Activated T-helper 17 cell treated with anti-CD3 and anti-CD28 coated beads, Interleukin-2, amount 50 U/mL, for 72 hours (primary cell): ENCODE results near the gene RPL36A. TPM values are rescaled to one million over a fixed set of nuclear protein-coding genes. Genes with fewer than 3 reads are reported as not detected.

ENCODE experiments used
- ATAC-seq: fragments of 150-1000 bp; cut with Tn5 transposase; replicated peaks from 2 replicates; pipeline ENCODE4 v1.10.0; 2021; ENCODE audit warnings: mild to moderate bottlenecking, moderate library complexity
- H3K27ac Mint-ChIP-seq: one replicate; pipeline ENCODE4 v1.8.0; 2022; ENCODE audit warnings: mixed read lengths
- H3K27me3 Mint-ChIP-seq: one replicate; pipeline ENCODE4 v1.8.0; 2022; ENCODE audit warnings: mixed read lengths
- H3K36me3 Mint-ChIP-seq: one replicate; pipeline ENCODE4 v1.8.0; 2022; ENCODE audit warnings: low read depth, mild to moderate bottlenecking, mixed read lengths
- H3K4me1 Mint-ChIP-seq: one replicate; pipeline ENCODE4 v1.8.0; 2022; ENCODE audit warnings: mixed read lengths
- H3K4me3 Mint-ChIP-seq: one replicate; pipeline ENCODE4 v1.8.0; 2022; ENCODE audit warnings: mild to moderate bottlenecking, mixed read lengths
- H3K9me3 Mint-ChIP-seq: one replicate; pipeline ENCODE4 v1.8.0; 2022; ENCODE audit warnings: mixed read lengths
- total RNA-seq, 2 donors: library from RNA; stranded (reverse); gene quantifications; one replicate each; pipeline ENCODE4 v1.2.3, GENCODE V29; 2022

The RPL36A gene
- 100 to 1,000 TPM; 197 to 307 TPM for total RNA-seq

DNA sequence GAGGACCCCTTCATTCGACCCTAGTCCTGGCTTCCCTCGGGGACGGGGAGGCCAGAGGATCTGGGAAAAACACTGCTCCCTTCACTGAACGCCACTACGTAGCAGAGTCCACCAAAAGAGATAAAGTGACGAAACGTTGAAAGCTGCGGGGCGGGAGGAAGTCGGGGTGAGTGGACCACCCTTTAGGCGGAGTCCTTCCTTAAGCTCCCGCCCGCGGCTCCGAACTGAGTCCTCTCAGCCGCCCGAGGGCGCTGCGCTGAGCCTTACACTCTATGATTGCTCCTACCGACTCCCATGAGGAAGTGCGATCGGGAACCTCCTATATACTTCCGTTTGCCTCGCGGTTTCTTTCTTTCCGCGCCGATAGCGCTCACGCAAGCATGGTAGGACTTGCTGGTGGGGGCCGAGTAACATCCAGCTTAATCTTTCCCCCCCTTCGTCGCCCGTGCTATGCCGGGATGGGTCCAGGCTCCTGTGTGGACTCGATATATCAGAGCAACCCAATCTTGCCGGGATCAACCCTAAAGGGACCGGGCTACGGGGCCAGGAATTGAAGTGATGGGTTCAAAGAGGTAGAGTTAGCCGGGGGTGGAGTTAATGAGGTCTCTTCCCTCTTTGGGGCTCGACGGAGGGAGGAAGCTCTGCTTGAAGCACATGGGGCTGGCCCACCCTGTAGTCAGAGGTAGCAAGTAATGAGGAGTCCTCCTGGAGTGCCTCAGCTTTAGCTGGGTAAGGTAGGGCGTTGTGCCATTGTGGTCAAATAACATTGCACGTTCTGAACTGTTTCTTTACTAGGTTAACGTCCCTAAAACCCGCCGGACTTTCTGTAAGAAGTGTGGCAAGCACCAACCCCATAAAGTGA is at the start of gene RPL36A:
Gene RPL36A (plus strand): TSS at position 348 of the 862 bp plus-strand sequence. CDS start 33 bp downstream, at position 381.
- Mint-ChIP-seq H3K4me3 (peak within 1 kb of the TSS; percentile 95), H3K27me3 (no peaks in the 10 kb centered on the region), H3K4me1 (peaks cover 4% of the 10 kb centered on the region), H3K9me3 (no peaks in the 10 kb centered on the region), H3K27ac (peak within 1 kb of the TSS; percentile 94), H3K36me3 (peaks cover 52% of the 10 kb centered on the region)
- peak; percentile 97 for ATAC-seq

DNA sequence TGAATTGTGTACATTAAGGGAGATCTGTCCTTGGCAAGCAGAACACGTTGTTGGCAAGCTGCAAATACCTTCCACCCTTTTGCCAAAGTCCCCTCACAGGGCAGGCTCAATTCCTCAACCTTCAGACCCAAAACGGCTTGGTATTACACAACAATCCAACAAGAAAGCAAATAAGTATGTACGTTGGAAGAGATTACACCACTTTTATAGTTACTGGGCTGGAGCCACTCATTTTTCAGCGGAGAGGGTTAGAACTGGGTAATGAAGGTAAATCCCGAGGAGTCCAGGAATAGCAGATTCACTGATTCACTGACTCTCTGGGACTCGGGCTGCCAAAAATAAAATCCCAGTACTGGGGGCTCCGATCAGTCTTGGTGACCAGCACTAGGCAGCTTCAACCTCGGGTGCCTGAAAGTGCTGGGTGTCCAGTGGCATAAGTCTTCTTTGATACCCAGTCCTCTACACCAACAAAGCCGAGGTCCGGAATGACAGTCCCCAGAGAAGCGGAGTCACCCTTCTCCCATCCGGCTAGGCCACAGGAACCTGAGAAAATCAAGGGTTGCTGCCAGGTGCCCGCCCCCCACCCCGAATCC is 42.9 kb upstream of the RPL36A start:
- H3K27me3 Mint-ChIP-seq, result no peaks in the 10 kb centered on the region
- H3K27ac Mint-ChIP-seq, result peak overlapping the region; percentile 87
- ATAC-seq, result no peak
- no peaks in the 10 kb centered on the region for H3K9me3 Mint-ChIP-seq
- peak overlapping the region; percentile 87 for H3K4me3 Mint-ChIP-seq
- no peaks in the 10 kb centered on the region for H3K4me1 Mint-ChIP-seq
- H3K36me3 Mint-ChIP-seq, result peaks cover 41% of the 10 kb centered on the region

DNA sequence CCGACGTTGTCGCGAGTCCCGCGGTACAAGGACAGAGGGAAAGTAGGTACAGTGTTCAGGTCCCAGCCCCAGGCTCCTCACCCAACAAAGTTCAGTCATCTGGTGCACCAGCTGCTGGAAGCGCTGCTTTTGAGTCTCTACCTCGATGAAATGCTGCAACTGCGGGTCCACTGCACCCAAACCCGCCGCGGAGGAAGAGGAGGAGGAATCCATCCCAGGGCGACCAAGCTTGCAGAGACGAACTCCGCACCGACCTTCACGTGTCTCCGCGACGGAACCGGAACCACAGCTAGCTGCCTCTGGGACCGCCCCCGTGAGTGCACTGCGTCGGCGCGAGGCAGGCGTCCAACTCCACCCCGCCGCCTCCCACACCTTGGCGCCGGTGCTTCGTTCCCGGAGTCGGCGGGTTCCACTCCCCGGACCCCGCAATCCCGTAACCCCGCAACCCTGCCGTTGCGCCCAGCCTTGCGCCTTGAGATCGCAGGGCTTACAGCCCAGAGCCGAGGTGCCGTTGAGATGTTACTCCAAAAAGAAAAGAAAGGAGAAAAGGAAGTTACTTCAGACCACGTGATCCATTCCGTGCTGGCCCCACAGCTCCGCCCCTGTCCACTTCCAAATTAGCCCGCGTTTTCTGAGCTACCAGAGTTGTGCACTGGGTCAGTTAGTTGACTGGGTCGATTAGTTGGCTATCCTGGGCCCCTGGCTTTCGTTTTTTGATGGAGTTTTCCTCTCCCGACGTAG is 42.2 kb upstream of the RPL36A start, which contains the start of gene TIMM8A:
Gene TIMM8A (minus strand): TSS at position 291 of the 741 bp plus-strand sequence. CDS start 78 bp downstream, at position 213.
- Mint-ChIP-seq H3K36me3 (peaks cover 38% of the 10 kb centered on the region), H3K9me3 (no peaks in the 10 kb centered on the region), H3K4me1 (no peaks in the 10 kb centered on the region), H3K27ac (peak within 1 kb of the TSS; percentile 87), H3K4me3 (peak within 1 kb of the TSS; percentile 87), H3K27me3 (no peaks in the 10 kb centered on the region)
- ATAC-seq, result peak; percentile 99

DNA sequence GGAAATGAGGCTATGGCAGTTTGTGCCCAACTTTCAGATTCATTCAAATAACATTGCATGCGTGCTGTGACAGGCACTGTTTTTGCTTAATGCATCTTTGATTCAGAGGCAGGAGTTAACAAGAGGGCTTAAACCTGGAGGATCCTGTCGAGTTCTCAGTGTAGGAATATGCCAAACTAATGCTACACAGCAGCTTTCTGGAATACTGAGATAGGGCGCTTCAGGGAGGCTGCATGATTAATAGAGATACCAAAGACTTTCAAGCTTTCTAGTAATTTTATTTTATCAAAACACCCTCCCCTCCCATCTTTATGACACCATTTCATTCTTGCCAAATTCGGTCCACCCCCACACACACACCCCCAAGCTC is 41.6 kb upstream of the RPL36A start:
- Mint-ChIP-seq H3K36me3 (peaks cover 32% of the 10 kb centered on the region), H3K4me3 (peak overlapping the region; percentile 87), H3K27me3 (no peaks in the 10 kb centered on the region), H3K9me3 (no peaks in the 10 kb centered on the region), H3K27ac (peak overlapping the region; percentile 87), H3K4me1 (no peaks in the 10 kb centered on the region)
- ATAC-seq, result no peak

GRCh38 chrX:101357166-101357795 is 33.5 kb upstream of the RPL36A start:
- Mint-ChIP-seq H3K27ac (no peak overlapping the region), H3K9me3 (no peaks in the 10 kb centered on the region), H3K27me3 (no peaks in the 10 kb centered on the region), H3K36me3 (no peaks in the 10 kb centered on the region), H3K4me3 (no peak overlapping the region), H3K4me1 (no peaks in the 10 kb centered on the region)
- ATAC-seq, result no peak

GRCh38 chrX:101359966-101360365 is 30.8 kb upstream of the RPL36A start:
- Mint-ChIP-seq H3K9me3 (no peaks in the 10 kb centered on the region), H3K27me3 (no peaks in the 10 kb centered on the region), H3K4me3 (no peak overlapping the region), H3K4me1 (no peaks in the 10 kb centered on the region), H3K36me3 (no peaks in the 10 kb centered on the region), H3K27ac (no peak overlapping the region)
- no peak for ATAC-seq

- no peak overlapping the region for H3K27ac Mint-ChIP-seq
- no peak overlapping the region for H3K4me3 Mint-ChIP-seq
- no peaks in the 10 kb centered on the region for H3K27me3 Mint-ChIP-seq
- H3K36me3 Mint-ChIP-seq, result no peaks in the 10 kb centered on the region
- H3K4me1 Mint-ChIP-seq, result no peaks in the 10 kb centered on the region
- ATAC-seq, result no peak
- no peaks in the 10 kb centered on the region for H3K9me3 Mint-ChIP-seq
Observed at GRCh38 chrX:101360390-101360789, 30.4 kb upstream of the RPL36A start.

DNA sequence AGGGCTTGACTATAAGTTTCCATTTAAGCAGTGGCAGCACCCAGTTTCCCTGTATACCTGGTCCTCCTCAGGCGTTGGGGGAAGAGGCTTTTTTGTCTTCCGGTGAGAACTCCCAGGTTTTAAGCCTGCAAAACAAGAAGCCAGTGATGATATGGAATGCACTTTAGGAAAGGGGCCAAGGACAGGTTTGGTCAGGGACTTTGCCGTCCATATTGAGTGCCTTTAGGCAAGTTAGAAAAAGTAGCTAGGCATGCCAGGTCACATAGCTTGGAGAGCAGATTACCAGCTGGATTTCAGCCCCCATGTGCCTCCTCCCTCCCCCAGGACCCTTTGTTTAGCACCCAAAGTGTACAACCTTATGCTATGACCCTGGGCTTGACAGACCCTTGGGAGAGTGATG is 28.7 kb upstream of the RPL36A start:
- Mint-ChIP-seq H3K9me3 (no peaks in the 10 kb centered on the region), H3K36me3 (no peaks in the 10 kb centered on the region), H3K4me1 (no peaks in the 10 kb centered on the region), H3K4me3 (no peak overlapping the region), H3K27ac (no peak overlapping the region), H3K27me3 (no peaks in the 10 kb centered on the region)
- no peak for ATAC-seq

- no peak overlapping the region for H3K4me3 Mint-ChIP-seq
- no peaks in the 10 kb centered on the region for H3K4me1 Mint-ChIP-seq
- no peaks in the 10 kb centered on the region for H3K9me3 Mint-ChIP-seq
- no peaks in the 10 kb centered on the region for H3K27me3 Mint-ChIP-seq
- no peak for ATAC-seq
- no peaks in the 10 kb centered on the region for H3K36me3 Mint-ChIP-seq
- H3K27ac Mint-ChIP-seq, result no peak overlapping the region
Observed at GRCh38 chrX:101362757-101363156, 28.1 kb upstream of the RPL36A start.

- H3K4me1 Mint-ChIP-seq, result no peaks in the 10 kb centered on the region
- H3K9me3 Mint-ChIP-seq, result no peaks in the 10 kb centered on the region
- H3K27ac Mint-ChIP-seq, result no peak overlapping the region
Observed at GRCh38 chrX:101365301-101365795, 25.5 kb upstream of the RPL36A start.

DNA sequence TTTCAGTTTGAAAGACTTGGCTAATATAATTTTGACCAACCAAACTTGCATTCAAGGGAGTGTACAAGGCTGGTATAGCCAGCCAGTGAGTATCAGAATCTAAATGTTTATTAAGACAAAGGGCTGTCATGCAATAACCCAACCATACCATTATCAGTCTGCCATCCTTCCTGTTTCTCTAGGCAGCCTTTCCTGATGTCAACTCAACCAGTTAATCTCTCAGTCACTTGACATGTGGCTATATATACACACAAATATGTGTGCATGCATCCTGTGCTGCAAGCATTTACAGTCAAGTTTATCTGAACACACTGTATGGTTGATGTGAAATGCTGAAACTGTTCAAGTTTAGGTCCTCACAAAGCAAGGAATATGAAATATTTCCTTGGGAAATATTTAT is 22.0 kb upstream of the RPL36A start:
- no peaks in the 10 kb centered on the region for H3K9me3 Mint-ChIP-seq
- no peak overlapping the region for H3K4me3 Mint-ChIP-seq
- H3K27me3 Mint-ChIP-seq, result no peaks in the 10 kb centered on the region
- H3K27ac Mint-ChIP-seq, result no peak overlapping the region
- ATAC-seq, result no peak
- H3K36me3 Mint-ChIP-seq, result no peaks in the 10 kb centered on the region
- H3K4me1 Mint-ChIP-seq, result no peaks in the 10 kb centered on the region

More at GRCh38 chrX:101365301-101365795, 25.5 kb upstream of the RPL36A start:
- no peak for ATAC-seq
- H3K27me3 Mint-ChIP-seq, result no peaks in the 10 kb centered on the region
- no peak overlapping the region for H3K4me3 Mint-ChIP-seq
- H3K36me3 Mint-ChIP-seq, result no peaks in the 10 kb centered on the region

GRCh38 chrX:101369687-101370086 is 21.1 kb upstream of the RPL36A start:
- no peaks in the 10 kb centered on the region for H3K27me3 Mint-ChIP-seq
- no peak overlapping the region for H3K27ac Mint-ChIP-seq
- H3K4me1 Mint-ChIP-seq, result no peaks in the 10 kb centered on the region
- no peaks in the 10 kb centered on the region for H3K36me3 Mint-ChIP-seq
- no peak overlapping the region for H3K4me3 Mint-ChIP-seq
- no peak for ATAC-seq
- H3K9me3 Mint-ChIP-seq, result no peaks in the 10 kb centered on the region

DNA sequence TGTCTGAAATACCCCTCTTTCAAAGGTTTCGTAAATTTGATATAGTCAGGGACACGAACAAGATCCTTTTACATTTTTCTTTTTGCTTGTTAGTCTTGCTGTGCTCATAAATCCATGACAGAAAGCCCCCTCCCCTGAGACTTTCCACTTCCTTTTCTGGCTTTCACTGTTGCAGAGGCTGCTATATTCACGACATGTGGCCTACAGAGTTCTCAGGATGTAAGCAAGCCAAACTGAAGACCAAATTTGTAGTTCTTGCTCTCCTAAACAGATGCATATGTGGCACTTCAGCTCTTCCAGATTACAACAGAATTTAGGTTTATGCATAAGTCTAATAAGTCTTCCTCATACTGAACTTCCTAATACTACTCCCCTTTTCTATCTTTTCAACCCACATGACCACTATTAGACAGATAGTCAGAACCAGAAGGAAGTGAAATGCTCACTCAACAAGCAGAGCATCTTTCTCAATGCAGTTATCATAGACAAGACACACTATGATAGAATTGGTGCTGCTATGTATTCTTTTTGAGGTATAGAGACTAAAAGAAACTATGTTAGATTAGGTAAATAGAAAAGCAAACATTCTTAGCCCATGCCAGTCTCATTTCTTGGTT is 19.8 kb upstream of the RPL36A start:
- Mint-ChIP-seq H3K27me3 (no peaks in the 10 kb centered on the region), H3K4me1 (no peaks in the 10 kb centered on the region), H3K36me3 (no peaks in the 10 kb centered on the region), H3K9me3 (no peaks in the 10 kb centered on the region), H3K27ac (no peak overlapping the region), H3K4me3 (no peak overlapping the region)
- ATAC-seq, result no peak

DNA sequence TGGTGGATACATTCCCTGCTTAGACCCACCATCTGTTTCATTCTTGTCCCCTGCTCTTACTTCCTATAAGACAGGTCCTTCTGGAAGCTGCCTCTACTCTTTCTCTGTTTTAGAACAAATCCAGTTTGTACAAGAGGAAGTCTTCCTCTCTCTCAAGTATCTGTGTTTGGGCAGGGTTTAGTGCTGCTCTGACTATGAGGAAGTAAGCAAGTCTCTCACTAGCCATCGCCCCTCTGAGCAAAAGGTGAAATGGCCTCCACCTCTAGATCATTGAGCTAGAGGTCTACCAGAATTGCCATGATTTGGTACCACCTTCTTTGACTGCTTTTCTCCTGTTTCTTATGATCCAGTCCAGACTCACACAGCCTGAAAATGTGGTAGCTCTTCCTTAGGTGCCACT is 13.3 kb upstream of the RPL36A start:
- no peaks in the 10 kb centered on the region for H3K27me3 Mint-ChIP-seq
- no peaks in the 10 kb centered on the region for H3K9me3 Mint-ChIP-seq
- ATAC-seq, result no peak
- no peaks in the 10 kb centered on the region for H3K36me3 Mint-ChIP-seq
- H3K27ac Mint-ChIP-seq, result no peak overlapping the region
- no peaks in the 10 kb centered on the region for H3K4me1 Mint-ChIP-seq
- H3K4me3 Mint-ChIP-seq, result no peak overlapping the region
